ENCODE results near the gene HERC5.
"Not testable (repeated sequence)": the region's sequence is repeated elsewhere in the genome, so short reads cannot be mapped to it uniquely, and the experiment has no call there.

Gene HERC5

GRCh38 chr4:88447371-88448095 lies 9.4 kb upstream of the HERC5 start:
- DNase-seq = no peak
- intact Hi-C loops (cut with DNase I; ENCODE audit: low total_unique reads) = no loop called here

GRCh38 chr4:88448211-88448765 lies 8.6 kb upstream of the HERC5 start:
- H3K9me3 ChIP-seq; H3K4me3 ChIP-seq; H3K36me3 ChIP-seq; H3K4me1 ChIP-seq; DNase-seq; H3K27me3 ChIP-seq; intact Hi-C loops (cut with DNase I; ENCODE audit: low total_unique reads); H3K27ac ChIP-seq: not testable (repeated sequence)

More at GRCh38 chr4:88447371-88448095, 9.4 kb upstream of the HERC5 start:
- no peak overlapping the region for H3K27ac ChIP-seq
- no peaks in the 10 kb centered on the region for H3K27me3 ChIP-seq
- no peaks in the 10 kb centered on the region for H3K4me1 ChIP-seq
- H3K4me3 ChIP-seq = no peak overlapping the region
- H3K9me3 ChIP-seq = no peaks in the 10 kb centered on the region
- no peaks in the 10 kb centered on the region for H3K36me3 ChIP-seq
- TF ChIP-seq CTCF (IDR thresholded peaks at IDR 0.05) = no peak

GRCh38 chr4:88448889-88449288 lies 8.0 kb upstream of the HERC5 start:
- no peak overlapping the region for H3K27ac ChIP-seq
- H3K36me3 ChIP-seq = no peaks in the 10 kb centered on the region
- TF ChIP-seq CTCF (IDR thresholded peaks at IDR 0.05) = no peak
- intact Hi-C loops (cut with DNase I; ENCODE audit: low total_unique reads) = no loop called here
- no peak for DNase-seq
- no peaks in the 10 kb centered on the region for H3K27me3 ChIP-seq
- H3K9me3 ChIP-seq = no peaks in the 10 kb centered on the region
- no peaks in the 10 kb centered on the region for H3K4me1 ChIP-seq
- H3K4me3 ChIP-seq = no peak overlapping the region

- TF ChIP-seq CTCF (IDR thresholded peaks at IDR 0.05) = no peak
- no peaks in the 10 kb centered on the region for H3K9me3 ChIP-seq
- no peak overlapping the region for H3K27ac ChIP-seq
- intact Hi-C loops (cut with DNase I; ENCODE audit: low total_unique reads) = no loop called here
- no peaks in the 10 kb centered on the region for H3K36me3 ChIP-seq
- no peaks in the 10 kb centered on the region for H3K4me1 ChIP-seq
- no peak for DNase-seq
- H3K27me3 ChIP-seq = no peaks in the 10 kb centered on the region
- H3K4me3 ChIP-seq = no peak overlapping the region
Measured at GRCh38 chr4:88449290-88449689, 7.6 kb upstream of the HERC5 start.

- Histone ChIP-seq H3K36me3 (no peaks in the 10 kb centered on the region), H3K27ac (no peak overlapping the region), H3K4me1 (no peaks in the 10 kb centered on the region), H3K9me3 (no peaks in the 10 kb centered on the region), H3K27me3 (no peaks in the 10 kb centered on the region), H3K4me3 (no peak overlapping the region)
- intact Hi-C loops (cut with DNase I; ENCODE audit: low total_unique reads) = loop anchor here (5.0 to 10.0 kb wide), 3 partner anchors 64 to 156 kb away; no protein-coding TSS in a partner anchor
- no peak for DNase-seq
- no peak for TF ChIP-seq CTCF (IDR thresholded peaks at IDR 0.05)
Measured at GRCh38 chr4:88451205-88451604, 5.7 kb upstream of the HERC5 start.

GRCh38 chr4:88452912-88453311 lies 4.0 kb upstream of the HERC5 start:
- H3K4me3 ChIP-seq = no peak overlapping the region
- DNase-seq = no peak
- H3K36me3 ChIP-seq = no peaks in the 10 kb centered on the region
- H3K9me3 ChIP-seq = no peaks in the 10 kb centered on the region
- TF ChIP-seq CTCF (IDR thresholded peaks at IDR 0.05) = no peak
- intact Hi-C loops (cut with DNase I; ENCODE audit: low total_unique reads) = loop anchor here (5.0 to 10.0 kb wide), 3 partner anchors 62 to 158 kb away; no protein-coding TSS in a partner anchor
- H3K27ac ChIP-seq = no peak overlapping the region
- no peaks in the 10 kb centered on the region for H3K27me3 ChIP-seq
- H3K4me1 ChIP-seq = peaks cover 0 to 2% (median 0%) of the 10 kb centered on the region in 4 donors

Data from tibial artery (tissue), 4 donors.